ENCODE results near the gene ANKK1. TPM values are rescaled to one million over a fixed set of nuclear protein-coding genes. Genes with fewer than 3 reads are reported as not detected.

The ANKK1 gene
- total RNA-seq, 1 donor from 2014 or later: not detected

DNA sequence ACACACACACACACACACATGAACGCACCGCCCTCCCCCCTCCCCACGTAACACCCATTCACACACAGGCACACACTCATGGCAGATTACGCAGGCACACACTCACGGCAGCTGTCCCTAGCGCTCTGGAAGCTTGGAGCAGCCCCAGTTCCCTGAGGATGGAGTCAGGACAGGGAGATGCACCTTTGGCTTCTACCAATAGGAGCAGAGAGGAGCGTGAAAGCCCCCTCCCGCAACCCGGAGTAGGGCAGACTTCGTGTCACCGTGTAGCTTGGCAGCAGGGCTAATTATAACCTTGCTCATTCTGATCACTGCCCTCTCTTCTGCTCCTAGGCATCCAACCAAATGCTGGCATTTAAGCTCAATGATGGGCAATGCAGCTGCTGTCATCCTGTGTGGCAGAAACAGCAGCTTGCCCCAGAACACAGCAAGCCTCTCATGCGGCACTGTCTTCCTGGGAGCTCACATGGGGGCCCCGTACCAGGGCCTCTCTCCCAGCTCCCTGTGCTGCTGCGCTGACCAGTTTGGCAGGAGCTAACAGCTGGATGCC lies 31.9 kb downstream of the ANKK1 start:
- peaks cover 13% of the 10 kb centered on the region for H3K36me3 Mint-ChIP-seq (ENCODE audit: unreplicated experiment)
- DNase-seq: no peak
- peaks cover 7% of the 10 kb centered on the region for H3K4me1 Mint-ChIP-seq (ENCODE audit: low read depth, unreplicated experiment)
- H3K27ac Mint-ChIP-seq (ENCODE audit: unreplicated experiment): no peak overlapping the region
- peaks cover 4% of the 10 kb centered on the region for H3K9me3 Mint-ChIP-seq (ENCODE audit: unreplicated experiment)
- peaks cover 7% of the 10 kb centered on the region for H3K27me3 Mint-ChIP-seq (ENCODE audit: unreplicated experiment)
- H3K4me3 Mint-ChIP-seq (ENCODE audit: unreplicated experiment): no peak overlapping the region
- TF ChIP-seq, protein P1, sequence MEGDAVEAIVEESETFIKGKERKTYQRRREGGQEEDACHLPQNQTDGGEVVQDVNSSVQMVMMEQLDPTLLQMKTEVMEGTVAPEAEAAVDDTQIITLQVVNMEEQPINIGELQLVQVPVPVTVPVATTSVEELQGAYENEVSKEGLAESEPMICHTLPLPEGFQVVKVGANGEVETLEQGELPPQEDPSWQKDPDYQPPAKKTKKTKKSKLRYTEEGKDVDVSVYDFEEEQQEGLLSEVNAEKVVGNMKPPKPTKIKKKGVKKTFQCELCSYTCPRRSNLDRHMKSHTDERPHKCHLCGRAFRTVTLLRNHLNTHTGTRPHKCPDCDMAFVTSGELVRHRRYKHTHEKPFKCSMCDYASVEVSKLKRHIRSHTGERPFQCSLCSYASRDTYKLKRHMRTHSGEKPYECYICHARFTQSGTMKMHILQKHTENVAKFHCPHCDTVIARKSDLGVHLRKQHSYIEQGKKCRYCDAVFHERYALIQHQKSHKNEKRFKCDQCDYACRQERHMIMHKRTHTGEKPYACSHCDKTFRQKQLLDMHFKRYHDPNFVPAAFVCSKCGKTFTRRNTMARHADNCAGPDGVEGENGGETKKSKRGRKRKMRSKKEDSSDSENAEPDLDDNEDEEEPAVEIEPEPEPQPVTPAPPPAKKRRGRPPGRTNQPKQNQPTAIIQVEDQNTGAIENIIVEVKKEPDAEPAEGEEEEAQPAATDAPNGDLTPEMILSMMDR (IDR thresholded peaks at IDR 0.05; ENCODE audit: partially characterized antibody, unreplicated experiment): no peak

GRCh38 chr11:113420808-113421207 lies 33.2 kb downstream of the ANKK1 start:
- no peak overlapping the region for H3K27ac Mint-ChIP-seq (ENCODE audit: unreplicated experiment)
- TF ChIP-seq, protein P1 (IDR thresholded peaks at IDR 0.05; ENCODE audit: partially characterized antibody, unreplicated experiment): no peak
- H3K4me3 Mint-ChIP-seq (ENCODE audit: unreplicated experiment): no peak overlapping the region
- peaks cover 5% of the 10 kb centered on the region for H3K36me3 Mint-ChIP-seq (ENCODE audit: unreplicated experiment)
- peaks cover 7% of the 10 kb centered on the region for H3K4me1 Mint-ChIP-seq (ENCODE audit: low read depth, unreplicated experiment)
- peaks cover 2% of the 10 kb centered on the region for H3K9me3 Mint-ChIP-seq (ENCODE audit: unreplicated experiment)
- no peak for DNase-seq
- H3K27me3 Mint-ChIP-seq (ENCODE audit: unreplicated experiment): peaks cover 4% of the 10 kb centered on the region

GRCh38 chr11:113426686-113427085 lies 39.1 kb downstream of the ANKK1 start:
- Mint-ChIP-seq H3K27me3 (ENCODE audit: unreplicated experiment) (peaks cover 7% of the 10 kb centered on the region), H3K4me3 (ENCODE audit: unreplicated experiment) (no peak overlapping the region), H3K9me3 (ENCODE audit: unreplicated experiment) (peaks cover 2% of the 10 kb centered on the region), H3K36me3 (ENCODE audit: unreplicated experiment) (peaks cover 8% of the 10 kb centered on the region), H3K4me1 (ENCODE audit: low read depth, unreplicated experiment) (peaks cover 26% of the 10 kb centered on the region), H3K27ac (ENCODE audit: unreplicated experiment) (no peak overlapping the region)
- TF ChIP-seq, protein P1 (IDR thresholded peaks at IDR 0.05; ENCODE audit: partially characterized antibody, unreplicated experiment): no peak
- DNase-seq: no peak

GRCh38 chr11:113431746-113432145 lies 44.2 kb downstream of the ANKK1 start:
- peaks cover 8% of the 10 kb centered on the region for H3K27me3 Mint-ChIP-seq (ENCODE audit: unreplicated experiment)
- DNase-seq: no peak
- H3K4me3 Mint-ChIP-seq (ENCODE audit: unreplicated experiment): no peak overlapping the region
- peaks cover 62% of the 10 kb centered on the region for H3K4me1 Mint-ChIP-seq (ENCODE audit: low read depth, unreplicated experiment)
- H3K36me3 Mint-ChIP-seq (ENCODE audit: unreplicated experiment): peaks cover 4% of the 10 kb centered on the region
- H3K9me3 Mint-ChIP-seq (ENCODE audit: unreplicated experiment): peaks cover 2% of the 10 kb centered on the region
- TF ChIP-seq, protein P1 (IDR thresholded peaks at IDR 0.05; ENCODE audit: partially characterized antibody, unreplicated experiment): no peak
- H3K27ac Mint-ChIP-seq (ENCODE audit: unreplicated experiment): peak overlapping the region; percentile 83

- Mint-ChIP-seq H3K36me3 (ENCODE audit: unreplicated experiment) (no peaks in the 10 kb centered on the region), H3K27me3 (ENCODE audit: unreplicated experiment) (peaks cover 8% of the 10 kb centered on the region), H3K9me3 (ENCODE audit: unreplicated experiment) (no peaks in the 10 kb centered on the region), H3K4me3 (ENCODE audit: unreplicated experiment) (peak overlapping the region; percentile 19), H3K4me1 (ENCODE audit: low read depth, unreplicated experiment) (peaks cover 63% of the 10 kb centered on the region), H3K27ac (ENCODE audit: unreplicated experiment) (no peak overlapping the region)
- no peak for DNase-seq
- TF ChIP-seq, protein P1 (IDR thresholded peaks at IDR 0.05; ENCODE audit: partially characterized antibody, unreplicated experiment): no peak
Measured at GRCh38 chr11:113435190-113435968, 47.8 kb downstream of the ANKK1 start.
